HG02610 (cell line): ENCODE data around the gene COBLL1.

Source experiments
- ATAC-seq: cut with Tn5 transposase; IDR thresholded peaks from one replicate; pipeline ENCODE4 v1.9.1; 2021; ENCODE audit warnings: mild to moderate bottlenecking, moderate library complexity; ENCODE audit not compliant: unreplicated experiment

The COBLL1 gene

GRCh38 chr2:164824872-164825271 is 16.8 kb downstream of the COBLL1 start:
- no peak for ATAC-seq

DNA sequence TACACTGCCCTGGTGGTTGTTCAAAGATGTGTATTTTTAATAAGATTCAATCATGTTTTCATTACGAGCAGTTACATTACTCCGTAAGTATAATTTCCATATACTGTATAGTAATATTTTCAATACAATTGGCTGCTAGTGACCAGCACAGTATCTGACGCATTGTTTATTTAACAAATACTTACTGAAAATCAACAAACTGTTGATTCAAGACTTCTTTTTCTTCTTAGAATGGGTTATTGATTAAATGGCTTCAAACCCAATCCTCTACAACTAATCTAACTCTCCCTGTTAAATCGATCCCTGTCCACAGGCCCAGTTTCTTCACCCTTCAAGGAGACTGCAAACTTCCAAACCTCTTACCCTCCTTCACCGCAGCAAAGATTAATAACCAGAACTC is 18.5 kb downstream of the COBLL1 start:
- ATAC-seq: no peak

- no peak for ATAC-seq
Observed at GRCh38 chr2:164821338-164821737, 20.3 kb downstream of the COBLL1 start.

DNA sequence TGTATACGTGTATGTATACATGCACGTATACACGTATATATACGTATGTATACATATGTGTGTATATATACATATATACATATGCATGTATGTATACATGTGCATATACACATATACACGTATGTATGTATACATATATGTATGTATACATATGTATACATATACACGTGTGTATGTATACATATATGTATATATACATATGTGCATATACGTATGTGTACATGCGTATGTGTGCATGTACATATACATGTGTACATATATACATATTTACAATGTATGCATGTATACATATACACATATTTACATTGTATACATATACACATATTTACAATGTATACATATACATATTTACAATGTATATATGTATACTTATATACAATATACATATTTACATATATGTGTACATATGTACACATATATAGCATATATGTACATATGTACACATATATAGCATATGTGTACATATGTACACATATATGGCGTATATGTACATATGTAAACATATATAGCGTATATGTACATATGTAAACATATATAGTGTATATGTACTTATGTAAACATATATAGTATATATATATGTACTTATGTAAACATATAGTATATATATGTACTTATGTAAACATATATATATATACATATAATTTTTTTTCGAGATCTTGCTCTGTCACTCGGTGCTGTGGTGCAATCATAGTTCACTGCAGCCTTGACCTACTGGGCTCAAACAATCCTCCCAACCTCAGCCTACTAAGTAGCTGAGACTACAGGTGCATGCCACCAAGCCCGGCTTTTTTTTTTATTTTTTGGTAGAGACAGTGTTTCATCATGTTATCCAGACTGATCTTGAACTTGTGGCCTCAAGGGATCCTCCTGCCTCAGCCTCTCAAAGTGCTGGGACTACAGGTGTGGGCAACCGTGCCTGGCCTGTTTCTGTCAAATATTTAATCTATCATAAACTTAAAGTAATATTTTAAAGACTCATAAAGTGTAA is 23.2 kb downstream of the COBLL1 start:
- ATAC-seq: no peak

DNA sequence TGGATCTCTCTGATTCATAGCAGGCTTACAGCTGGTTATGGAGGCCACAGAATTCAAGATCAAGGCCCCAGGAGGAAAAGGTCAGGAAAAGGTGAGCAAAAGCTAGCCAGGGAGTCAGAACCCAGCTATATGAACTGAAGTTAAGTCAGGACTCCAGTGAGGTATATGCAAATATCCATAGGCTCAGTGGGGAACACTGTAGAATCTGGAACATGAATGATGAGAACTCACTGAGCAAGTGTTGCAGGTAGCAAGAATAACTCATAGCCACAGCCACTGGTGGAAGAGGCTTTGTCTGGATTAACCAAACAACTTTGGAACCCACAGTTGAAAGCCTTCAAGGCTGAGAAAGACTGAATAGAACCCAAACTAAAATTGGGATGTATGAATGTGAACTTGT is 24.7 kb downstream of the COBLL1 start:
- ATAC-seq: no peak

DNA sequence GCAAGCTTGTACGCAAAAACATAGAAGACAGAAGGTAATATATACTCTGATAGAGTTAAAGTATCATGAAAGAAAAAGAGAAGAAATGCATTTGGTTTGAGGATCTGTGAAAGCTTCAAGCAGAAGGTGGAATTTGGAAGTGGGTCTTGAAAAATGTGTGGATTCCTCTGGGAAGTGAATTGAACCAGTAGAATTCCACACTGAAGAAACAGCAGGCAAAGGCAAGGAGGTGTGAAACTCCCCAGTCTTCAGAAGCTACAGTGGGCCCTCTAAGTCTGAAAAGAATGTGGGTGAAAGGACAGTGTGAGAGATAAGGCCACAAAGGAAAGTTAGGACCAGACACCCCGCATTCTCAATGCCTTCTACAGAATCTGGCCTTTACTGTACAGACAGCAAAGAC is 25.6 kb downstream of the COBLL1 start:
- no peak for ATAC-seq

- no peak for ATAC-seq
Observed at GRCh38 chr2:164815071-164815793, 26.4 kb downstream of the COBLL1 start.

GRCh38 chr2:164813535-164813934 is 28.1 kb downstream of the COBLL1 start:
- no peak for ATAC-seq

GRCh38 chr2:164812378-164812777 is 29.2 kb downstream of the COBLL1 start:
- no peak for ATAC-seq

- ATAC-seq: no peak
Observed at GRCh38 chr2:164811819-164812218, 29.8 kb downstream of the COBLL1 start.

DNA sequence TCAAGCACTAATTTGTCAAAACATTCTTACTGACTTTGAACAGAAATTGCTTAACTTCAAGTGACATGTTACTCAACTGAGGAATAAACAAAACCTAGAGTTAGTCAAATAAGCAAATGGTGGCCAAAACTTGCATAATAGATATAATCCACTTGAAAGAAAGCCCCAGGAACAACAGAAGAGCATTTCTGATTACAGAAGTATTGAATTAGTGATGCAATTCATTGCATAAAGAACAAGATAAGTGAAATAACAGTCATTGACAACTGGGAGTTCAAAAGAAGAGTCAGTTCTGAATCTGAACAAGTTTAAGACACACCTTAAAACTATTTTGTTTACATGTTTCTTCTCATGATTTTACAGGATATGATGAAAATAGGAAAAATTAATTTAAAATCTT is 30.8 kb downstream of the COBLL1 start:
- ATAC-seq: no peak

DNA sequence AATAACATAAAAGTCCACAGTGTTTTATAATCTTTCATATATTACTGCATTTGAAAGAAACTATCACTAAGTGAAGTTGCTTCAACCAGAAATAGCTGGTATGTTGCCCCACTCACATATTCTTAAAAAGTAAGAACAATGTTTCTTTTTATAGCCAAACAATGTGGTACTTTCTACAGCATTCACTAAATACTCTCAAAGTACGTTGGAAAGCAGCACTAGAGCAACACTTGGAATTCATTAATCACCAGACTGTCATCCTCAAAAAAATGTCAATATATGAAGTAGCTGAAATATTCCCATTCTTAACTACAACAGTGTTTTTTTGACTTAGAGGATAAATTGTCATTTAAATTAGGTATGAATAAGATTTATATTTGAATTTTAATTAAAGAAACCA is 32.8 kb downstream of the COBLL1 start:
- ATAC-seq: no peak

DNA sequence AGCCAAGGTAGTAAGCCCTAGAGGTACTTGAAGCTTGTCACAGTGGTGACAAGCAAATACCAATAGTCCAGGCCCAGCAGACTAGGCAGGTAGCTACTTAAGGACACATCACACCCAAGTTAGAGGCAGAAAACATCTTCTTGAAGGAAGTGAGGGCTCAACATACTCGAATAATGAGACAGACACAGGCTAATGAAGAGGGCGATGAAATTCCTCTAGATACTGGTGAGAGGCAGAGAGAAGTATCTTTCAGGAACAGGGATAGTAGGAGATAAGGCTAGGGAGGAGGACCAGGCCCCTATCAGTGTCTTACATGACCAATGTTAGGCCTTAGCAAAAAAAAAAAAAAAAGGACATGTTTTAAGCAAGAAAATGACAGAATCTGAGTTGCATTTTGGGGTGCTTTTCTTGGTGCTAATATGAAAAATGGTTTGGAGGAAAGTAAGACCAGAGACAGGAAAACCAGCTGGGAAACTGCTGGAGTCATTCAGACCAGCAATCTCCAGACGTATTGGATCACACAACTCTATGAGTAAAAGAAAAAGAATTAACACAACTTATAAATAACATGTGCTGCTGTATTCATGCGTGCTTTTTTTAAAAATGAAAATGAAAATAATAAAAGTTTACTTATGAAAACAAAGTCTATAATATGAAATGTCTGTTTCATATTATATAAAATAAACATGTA is 37.7 kb downstream of the COBLL1 start:
- no peak for ATAC-seq

DNA sequence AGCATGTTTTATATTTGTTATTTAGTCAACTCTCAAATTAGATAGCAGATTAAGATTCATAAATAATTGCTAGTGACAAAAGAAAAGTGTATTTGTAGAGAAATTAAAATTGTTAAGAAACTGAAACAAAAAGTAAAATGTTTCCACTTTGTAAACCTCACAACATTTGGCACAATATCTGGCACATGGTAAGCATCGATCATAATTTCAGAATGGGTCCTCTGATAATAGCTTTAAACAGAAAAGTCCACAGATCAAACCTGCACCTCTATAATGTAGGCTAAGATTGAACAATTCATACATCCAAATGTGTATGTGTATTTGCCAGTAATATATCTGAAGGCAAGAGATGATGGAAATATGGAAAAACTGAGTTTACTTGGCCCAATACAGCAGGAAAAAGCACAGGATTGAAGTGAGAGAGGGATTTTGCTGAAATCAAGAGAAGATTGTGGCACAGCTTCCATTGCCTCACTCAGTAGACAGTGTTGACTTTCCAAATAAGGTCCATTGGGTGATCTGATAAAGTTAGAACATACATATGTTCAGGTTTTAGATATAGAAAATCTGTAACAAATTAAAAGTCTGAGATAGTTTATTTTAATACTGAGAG is 39.4 kb downstream of the COBLL1 start:
- ATAC-seq: no peak

DNA sequence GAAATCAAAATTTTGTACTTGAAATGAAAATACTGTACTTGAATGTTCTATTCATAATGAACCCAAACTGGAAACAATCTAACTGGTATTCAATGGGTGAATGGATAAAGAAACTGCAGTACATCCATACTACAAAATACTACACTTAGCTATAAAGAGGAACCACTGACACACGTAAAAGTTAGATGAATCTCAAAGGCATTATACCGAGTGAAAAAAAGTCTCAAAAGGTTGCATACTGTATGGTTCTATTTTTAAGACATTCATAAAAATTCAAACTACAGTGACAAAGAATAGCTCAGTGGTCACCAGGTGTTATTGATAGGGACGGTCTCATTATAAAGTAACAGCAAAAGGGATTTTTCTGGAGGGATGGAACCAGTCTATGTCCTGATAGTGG is 41.1 kb downstream of the COBLL1 start:
- ATAC-seq: no peak

- no peak for ATAC-seq
Observed at GRCh38 chr2:164797627-164798026, 44.0 kb downstream of the COBLL1 start.

- no peak for ATAC-seq
Observed at GRCh38 chr2:164796999-164797398, 44.6 kb downstream of the COBLL1 start.

GRCh38 chr2:164794432-164795231 is 47.0 kb downstream of the COBLL1 start:
- no peak for ATAC-seq

DNA sequence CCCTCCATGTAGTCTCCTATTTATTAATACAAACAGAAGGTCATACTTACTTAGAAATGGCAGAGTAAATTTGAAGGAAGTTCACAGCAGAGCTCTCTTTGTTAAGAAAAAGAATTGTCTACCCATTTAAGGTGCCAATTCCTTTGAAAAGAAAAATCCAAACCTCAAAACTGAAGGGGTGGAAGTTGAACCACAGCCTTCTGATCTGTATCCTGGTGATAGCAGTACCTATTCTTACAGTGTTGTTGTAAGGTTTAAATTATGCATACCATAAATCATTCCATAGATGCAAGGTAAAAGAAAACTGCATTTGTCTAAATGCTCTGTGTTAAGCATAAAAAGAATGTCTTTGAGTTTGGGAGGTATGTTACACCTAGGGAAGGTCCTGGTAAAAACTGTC is 47.6 kb downstream of the COBLL1 start:
- ATAC-seq: no peak

- no peak for ATAC-seq
Observed at GRCh38 chr2:164793529-164793928, 48.1 kb downstream of the COBLL1 start.
